GM23248 (cell line): ENCODE measurements around the gene CERKL. TPM values are rescaled to one million over a fixed set of nuclear protein-coding genes. Genes with fewer than 3 reads are reported as not detected.
A peak's percentile ranks its signal among the peaks of the same experiment; 100 is the strongest.

Experiments used
- DNase-seq: peaks from one replicate; pipeline ENCODE4 v3.0.0-alpha.2; 2015
- H2AFZ ChIP-seq: fragments of 200-600 bp; sonication (generic); 2 replicates; pipeline ENCODE4 v1.6.1; 2016; ENCODE audit warnings: antibody characterized with exemption
- H3F3A ChIP-seq: fragments of 200-600 bp; sonication (generic); 2 replicates; pipeline ENCODE4 v1.6.1; 2016; ENCODE audit warnings: mild to moderate bottlenecking, antibody characterized with exemption, mixed run types; ENCODE audit not compliant: insufficient read depth
- H3K27ac ChIP-seq: fragments of 200-600 bp; sonication (generic); 2 replicates; pipeline ENCODE4 v1.5.1; 2016; ENCODE audit warnings: mild to moderate bottlenecking
- H3K27me3 ChIP-seq: fragments of 200-600 bp; sonication (generic); replicated peaks from 2 replicates; pipeline ENCODE4 v1.6.1; 2016; ENCODE audit warnings: mild to moderate bottlenecking; ENCODE audit not compliant: insufficient read depth
- H3K36me3 ChIP-seq: fragments of 200-600 bp; sonication (generic); 2 replicates; pipeline ENCODE4 v1.6.1; 2016; ENCODE audit warnings: low read depth, mild to moderate bottlenecking
- H3K4me1 ChIP-seq: fragments of 200-600 bp; sonication (generic); 2 replicates; pipeline ENCODE4 v1.6.1; 2016; ENCODE audit warnings: mild to moderate bottlenecking; ENCODE audit not compliant: insufficient read depth
- H3K4me2 ChIP-seq: fragments of 200-600 bp; sonication (generic); one replicate; pipeline ENCODE4 v1.6.1; 2016; ENCODE audit warnings: mild to moderate bottlenecking; ENCODE audit not compliant: unreplicated experiment
- H3K4me3 ChIP-seq: fragments of 200-600 bp; sonication (generic); 2 replicates; pipeline ENCODE4 v1.5.1; 2016; ENCODE audit warnings: mild to moderate bottlenecking
- H3K79me2 ChIP-seq: fragments of 200-600 bp; sonication (generic); 2 replicates; pipeline ENCODE4 v1.6.1; 2016; ENCODE audit warnings: mild to moderate bottlenecking; ENCODE audit not compliant: insufficient read depth
- H3K9ac ChIP-seq: fragments of 200-600 bp; sonication (generic); 2 replicates; pipeline ENCODE4 v1.6.1; 2016; ENCODE audit warnings: mild to moderate bottlenecking
- H3K9me2 ChIP-seq: fragments of 200-600 bp; sonication (generic); 2 replicates; pipeline ENCODE4 v1.6.1; 2016; ENCODE audit warnings: mixed run types, mild to moderate bottlenecking, moderate library complexity; ENCODE audit not compliant: insufficient read depth
- H3K9me3 ChIP-seq: fragments of 200-600 bp; sonication (generic); one replicate; pipeline ENCODE4 v1.6.1; 2017; ENCODE audit warnings: low read depth
- H4K20me1 ChIP-seq: fragments of 200-600 bp; sonication (generic); 2 replicates; pipeline ENCODE4 v1.6.0; 2016; ENCODE audit not compliant: insufficient read depth
- EZH2 ChIP-seq: fragments of 200-600 bp; sonication (generic); IDR thresholded peaks from 2 replicates; pipeline ENCODE4 v1.6.1; 2018; ENCODE audit warnings: antibody characterized with exemption, mild to moderate bottlenecking; ENCODE audit not compliant: insufficient read depth, poor library complexity, severe bottlenecking
- EZH2phosphoT487 ChIP-seq: fragments of 200-600 bp; sonication (generic); IDR thresholded peaks from 2 replicates; pipeline ENCODE4 v1.6.1; 2018; ENCODE audit warnings: antibody characterized with exemption, moderate library complexity, mild to moderate bottlenecking, low read depth; ENCODE audit not compliant: insufficient read depth
- WGBS, 2 experiments: methylation state at CpG; one replicate each; pipeline ENCODE4 v1.1.6; 2015 to 2017; ENCODE audit warnings: low lambda C conversion rate in 2 of 2, low coverage in 1 of 2; ENCODE audit errors: missing lambda C conversion rate in 2 of 2; 5-methylcytosine and 5-hydroxymethylcytosine counted together
- in situ Hi-C: fragments of 300-500 bp; cut with MboI; formaldehyde crosslinking; loops from 2 replicates; pipeline ENCODE4 v1.15.0; 2020
- polyA plus RNA-seq: library from polyadenylated mRNA; unstranded; fragments of >200 nt; fragmentation: Nextera tagmentation; extraction: Ambion mirVana; gene quantifications from 2 replicates; pipeline ENCODE4 v1.2.1, GENCODE V29; 2016
- total RNA-seq: library from RNA; depleted of rRNA; stranded (reverse); fragments of >200 nt; shearing (Covaris generic); gene quantifications from 2 replicates; pipeline ENCODE4 v1.2.3, GENCODE V29; 2014

Gene CERKL
- total and polyA plus RNA-seq, 2 experiments from 2014 or later, result 5.2 TPM; not detected in 1

DNA sequence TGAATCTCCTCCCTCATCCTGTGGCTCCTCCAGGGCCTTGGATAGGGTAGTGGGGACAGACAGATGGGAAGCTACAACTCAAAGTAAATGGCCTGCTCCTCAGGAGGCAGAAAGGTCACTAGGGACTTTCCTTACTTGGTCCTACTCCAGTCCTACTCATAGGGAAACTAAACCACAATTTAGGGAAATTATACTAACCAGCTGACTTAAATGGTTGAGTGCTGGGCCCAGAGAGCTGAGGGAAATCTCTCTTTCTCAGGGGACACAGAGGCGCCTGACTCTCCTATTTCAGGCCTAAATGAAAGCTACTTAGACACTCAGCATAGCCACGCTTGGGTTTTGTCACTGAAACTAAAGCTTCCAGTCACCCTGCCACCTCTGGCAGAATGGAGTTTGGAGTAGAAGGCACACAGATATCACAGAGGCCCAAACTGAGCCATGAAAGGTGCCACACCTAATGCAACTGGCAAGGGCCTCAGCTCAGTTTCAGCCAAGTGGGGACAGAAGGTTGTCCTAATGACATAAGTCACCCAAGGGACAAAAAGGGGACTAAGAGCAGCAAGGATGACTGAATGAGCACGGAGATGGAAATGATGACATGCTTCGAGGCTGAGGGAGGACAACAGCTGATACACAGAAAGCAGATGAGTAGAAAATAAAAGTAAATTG, 24.0 kb downstream of the CERKL start:
- Histone ChIP-seq H3K4me2 (no peak overlapping the region), H3K9me3 (peaks cover 2% of the 10 kb centered on the region), H2AFZ (no peak overlapping the region), H4K20me1 (no peaks in the 10 kb centered on the region), H3K27ac (no peak overlapping the region), H3K27me3 (peaks cover 40% of the 10 kb centered on the region), H3K4me3 (no peak overlapping the region), H3K79me2 (no peaks in the 10 kb centered on the region), H3K9ac (no peak overlapping the region), H3K9me2 (no peaks in the 10 kb centered on the region), H3F3A (no peaks in the 10 kb centered on the region), H3K36me3 (no peaks in the 10 kb centered on the region), H3K4me1 (no peaks in the 10 kb centered on the region)
- no peak for TF ChIP-seq EZH2phosphoT487
- TF ChIP-seq EZH2, result no peak
- in situ Hi-C loops, result no loop called here
- WGBS, 2 experiments, result 35 to 45% methylated on average over 4 of the region's 4 CpGs
- no peak for DNase-seq

DNA sequence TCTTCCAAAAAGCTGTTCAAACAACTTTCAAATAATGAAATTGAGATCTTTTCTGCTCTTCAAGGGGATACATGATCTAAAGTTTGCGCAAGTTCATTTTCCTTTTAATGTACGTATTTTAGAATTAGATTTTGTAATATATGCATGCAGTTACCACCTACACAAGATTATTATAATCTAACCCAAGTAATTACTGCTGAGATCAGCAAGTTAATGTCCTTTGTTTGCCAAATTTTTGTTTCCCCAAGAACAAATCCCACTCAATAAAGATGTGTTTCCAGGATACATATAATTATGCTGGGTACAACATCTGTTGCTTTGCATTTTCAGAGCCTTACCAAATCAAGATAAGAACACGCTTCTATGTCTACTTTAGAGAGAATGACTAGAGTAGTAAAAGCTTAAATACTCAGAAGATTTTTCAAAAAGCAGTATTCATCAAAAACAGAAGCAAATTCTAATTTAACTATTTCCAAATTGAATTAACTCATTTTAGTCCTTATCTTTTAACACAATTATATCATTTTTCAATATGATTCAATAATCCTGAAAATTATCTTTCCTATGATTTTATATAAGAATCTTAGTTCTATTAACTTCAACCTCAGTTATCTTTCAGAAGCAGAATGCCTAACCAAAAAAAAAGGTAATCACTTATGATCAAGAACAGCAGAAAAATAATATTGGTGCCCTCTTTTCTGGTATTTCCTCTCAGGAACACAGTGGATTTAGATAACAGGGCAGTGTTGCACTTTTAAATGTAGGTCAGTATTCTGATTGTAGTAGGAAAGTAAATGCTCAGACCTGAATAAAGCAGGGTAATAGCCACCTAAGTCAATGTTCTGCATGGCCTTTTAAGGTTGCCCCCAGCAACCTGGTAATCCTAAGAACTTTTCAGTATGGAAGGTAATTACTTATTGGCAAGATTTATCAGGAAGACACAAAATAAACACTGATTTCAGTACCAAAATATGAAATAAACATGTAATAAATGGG, 28.0 kb downstream of the CERKL start:
- DNase-seq, result no peak
- in situ Hi-C loops, result no loop called here
- H3K4me2 ChIP-seq, result no peak overlapping the region
- no peak overlapping the region for H2AFZ ChIP-seq
- H3K9me3 ChIP-seq, result peaks cover under 1% of the 10 kb centered on the region
- TF ChIP-seq EZH2 (no peak), EZH2phosphoT487 (no peak)
- no peaks in the 10 kb centered on the region for H3F3A ChIP-seq
- H4K20me1 ChIP-seq, result no peaks in the 10 kb centered on the region
- H3K27me3 ChIP-seq, result peaks cover 37% of the 10 kb centered on the region
- no peak overlapping the region for H3K9ac ChIP-seq
- H3K9me2 ChIP-seq, result no peaks in the 10 kb centered on the region
- no peaks in the 10 kb centered on the region for H3K4me1 ChIP-seq
- 62 to 68% methylated on average over 3 of the region's 3 CpGs for WGBS, 2 experiments
- no peaks in the 10 kb centered on the region for H3K36me3 ChIP-seq
- H3K4me3 ChIP-seq, result no peak overlapping the region
- H3K79me2 ChIP-seq, result no peaks in the 10 kb centered on the region
- H3K27ac ChIP-seq, result no peak overlapping the region

DNA sequence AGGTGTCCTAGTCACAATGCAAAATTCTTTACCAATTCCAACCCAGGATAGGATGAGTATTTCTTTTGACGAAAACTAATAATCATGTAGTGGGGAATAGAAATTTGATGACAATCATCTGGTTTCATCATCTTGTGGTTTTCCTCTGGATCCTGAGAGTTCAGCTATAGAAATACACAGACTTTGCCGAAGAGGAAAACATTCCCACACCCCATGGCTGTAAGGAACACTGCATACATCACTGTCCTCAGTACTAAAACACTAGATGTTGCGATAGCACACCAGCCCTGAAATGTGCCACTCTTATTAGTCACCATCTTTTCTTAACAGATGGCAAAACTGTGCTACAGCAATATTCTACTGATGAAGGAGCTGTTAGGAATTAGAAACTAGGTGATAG, 29.4 kb downstream of the CERKL start:
- H3K79me2 ChIP-seq, result no peaks in the 10 kb centered on the region
- no peak overlapping the region for H3K27ac ChIP-seq
- H3K4me3 ChIP-seq, result no peak overlapping the region
- H3K36me3 ChIP-seq, result no peaks in the 10 kb centered on the region
- H3K4me1 ChIP-seq, result no peaks in the 10 kb centered on the region
- H3K9me2 ChIP-seq, result no peaks in the 10 kb centered on the region; the same call in 1 of the 2 replicates
- TF ChIP-seq EZH2 (no peak), EZH2phosphoT487 (no peak)
- no peaks in the 10 kb centered on the region for H3F3A ChIP-seq
- peaks cover 30% of the 10 kb centered on the region for H3K27me3 ChIP-seq
- H2AFZ ChIP-seq, result no peak overlapping the region
- in situ Hi-C loops, result no loop called here
- no peak overlapping the region for H3K9ac ChIP-seq
- no peaks in the 10 kb centered on the region for H3K9me3 ChIP-seq
- WGBS, 2 experiments, result 56 to 62% methylated on average over 3 of the region's 3 CpGs
- H4K20me1 ChIP-seq, result no peaks in the 10 kb centered on the region
- DNase-seq, result peak; percentile 15
- no peak overlapping the region for H3K4me2 ChIP-seq

GRCh38 chr2:181626671-181627070, 30.2 kb downstream of the CERKL start:
- H3K36me3 ChIP-seq, result no peaks in the 10 kb centered on the region
- no peak overlapping the region for H2AFZ ChIP-seq
- no peak for TF ChIP-seq EZH2phosphoT487
- TF ChIP-seq EZH2, result no peak
- H3K4me3 ChIP-seq, result no peak overlapping the region
- no peak overlapping the region for H3K27ac ChIP-seq
- H3K9me2 ChIP-seq, result no peaks in the 10 kb centered on the region; the same call in 1 of the 2 replicates
- peaks cover 36% of the 10 kb centered on the region for H3K27me3 ChIP-seq
- no peaks in the 10 kb centered on the region for H4K20me1 ChIP-seq
- no peak for DNase-seq
- no peaks in the 10 kb centered on the region for H3K9me3 ChIP-seq
- no peak overlapping the region for H3K4me2 ChIP-seq
- no peaks in the 10 kb centered on the region for H3K79me2 ChIP-seq
- no peaks in the 10 kb centered on the region for H3K4me1 ChIP-seq
- no peaks in the 10 kb centered on the region for H3F3A ChIP-seq
- no peak overlapping the region for H3K9ac ChIP-seq
- in situ Hi-C loops, result no loop called here
